ENCODE results near the gene DPM3.

The DPM3 gene

GRCh38 chr1:155174324-155175280 lies 34.3 kb upstream of the DPM3 start:
- DNase-seq (ENCODE audit: low read depth), result peak; percentile 37
- TF ChIP-seq, protein P1, sequence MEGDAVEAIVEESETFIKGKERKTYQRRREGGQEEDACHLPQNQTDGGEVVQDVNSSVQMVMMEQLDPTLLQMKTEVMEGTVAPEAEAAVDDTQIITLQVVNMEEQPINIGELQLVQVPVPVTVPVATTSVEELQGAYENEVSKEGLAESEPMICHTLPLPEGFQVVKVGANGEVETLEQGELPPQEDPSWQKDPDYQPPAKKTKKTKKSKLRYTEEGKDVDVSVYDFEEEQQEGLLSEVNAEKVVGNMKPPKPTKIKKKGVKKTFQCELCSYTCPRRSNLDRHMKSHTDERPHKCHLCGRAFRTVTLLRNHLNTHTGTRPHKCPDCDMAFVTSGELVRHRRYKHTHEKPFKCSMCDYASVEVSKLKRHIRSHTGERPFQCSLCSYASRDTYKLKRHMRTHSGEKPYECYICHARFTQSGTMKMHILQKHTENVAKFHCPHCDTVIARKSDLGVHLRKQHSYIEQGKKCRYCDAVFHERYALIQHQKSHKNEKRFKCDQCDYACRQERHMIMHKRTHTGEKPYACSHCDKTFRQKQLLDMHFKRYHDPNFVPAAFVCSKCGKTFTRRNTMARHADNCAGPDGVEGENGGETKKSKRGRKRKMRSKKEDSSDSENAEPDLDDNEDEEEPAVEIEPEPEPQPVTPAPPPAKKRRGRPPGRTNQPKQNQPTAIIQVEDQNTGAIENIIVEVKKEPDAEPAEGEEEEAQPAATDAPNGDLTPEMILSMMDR (conservative IDR thresholded peaks at IDR 0.05; ENCODE audit: low read depth, low read length), result no peak
- H3K4me3 ChIP-seq (ENCODE audit: low read depth, low read length), result peak overlapping the region; percentile 97

DNA sequence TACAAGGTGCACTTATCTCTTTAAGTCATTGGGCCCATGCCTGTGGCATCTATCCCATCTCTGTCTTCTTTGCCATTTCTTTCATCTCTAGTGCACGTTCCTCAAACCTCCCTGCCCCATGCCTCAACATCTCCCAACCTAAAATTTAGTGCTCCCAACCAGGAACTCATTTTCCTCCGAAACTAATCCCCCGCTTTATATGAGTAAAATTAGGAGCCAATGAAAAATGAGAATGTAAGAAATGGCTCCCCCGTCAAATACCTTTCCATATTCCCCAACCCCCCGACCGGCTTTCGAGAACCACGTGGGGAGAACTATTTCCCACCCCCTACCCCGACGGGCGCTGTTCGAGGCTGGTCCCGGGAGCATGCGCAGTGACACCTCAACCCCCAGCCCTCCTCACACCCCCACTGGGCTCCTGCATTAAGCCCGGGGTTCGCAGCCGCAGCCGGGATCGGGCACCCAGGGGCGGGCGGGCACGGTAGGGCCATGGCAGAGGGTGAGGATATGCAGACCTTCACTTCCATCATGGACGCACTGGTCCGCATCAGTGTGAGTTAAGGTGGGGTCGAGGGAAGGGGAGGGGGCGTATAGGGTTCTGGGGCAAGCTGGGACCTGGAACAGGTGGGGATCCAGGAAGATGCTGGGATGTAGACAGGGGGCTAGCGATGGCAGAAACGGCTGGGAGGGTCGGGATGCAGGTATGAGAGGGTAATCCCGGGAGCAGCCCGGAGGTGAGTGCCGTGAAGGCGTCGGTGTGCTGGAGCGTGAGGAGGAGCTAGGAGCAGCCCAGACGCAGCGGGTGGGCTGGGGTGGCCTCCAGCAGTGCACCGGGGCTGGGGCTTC lies 33.4 kb upstream of the DPM3 start, which contains the start of gene TRIM46:
TSS of gene TRIM46 (plus strand) at position 372 of the 846 bp plus-strand sequence. CDS start at position 490, 118 bp downstream.
- peak; percentile 59 for DNase-seq (ENCODE audit: low read depth)
- TF ChIP-seq, protein P1 (conservative IDR thresholded peaks at IDR 0.05; ENCODE audit: low read depth, low read length), result no peak
- H3K4me3 ChIP-seq (ENCODE audit: low read depth, low read length), result peak within 1 kb of the TSS; percentile 97

- DNase-seq (ENCODE audit: low read depth), result peak; percentile 98
- H3K4me3 ChIP-seq (ENCODE audit: low read depth, low read length), result peak within 1 kb of the TSS; percentile 97
- TF ChIP-seq, protein P1 (conservative IDR thresholded peaks at IDR 0.05; ENCODE audit: low read depth, low read length), result peak; percentile 96
These were observed 32.6 kb upstream of the DPM3 start, which contains the start of gene KRTCAP2 for GRCh38 chr1:155172732-155173477. Gene KRTCAP2 (minus strand): TSS chr1:155173304. CDS start chr1:155173224, 80 bp downstream.

- peak overlapping the region; percentile 97 for H3K4me3 ChIP-seq (ENCODE audit: low read depth, low read length)
- no peak for DNase-seq (ENCODE audit: low read depth)
- TF ChIP-seq, protein P1 (conservative IDR thresholded peaks at IDR 0.05; ENCODE audit: low read depth, low read length), result no peak
These were observed 31.8 kb upstream of the DPM3 start for GRCh38 chr1:155171836-155172731.

DNA sequence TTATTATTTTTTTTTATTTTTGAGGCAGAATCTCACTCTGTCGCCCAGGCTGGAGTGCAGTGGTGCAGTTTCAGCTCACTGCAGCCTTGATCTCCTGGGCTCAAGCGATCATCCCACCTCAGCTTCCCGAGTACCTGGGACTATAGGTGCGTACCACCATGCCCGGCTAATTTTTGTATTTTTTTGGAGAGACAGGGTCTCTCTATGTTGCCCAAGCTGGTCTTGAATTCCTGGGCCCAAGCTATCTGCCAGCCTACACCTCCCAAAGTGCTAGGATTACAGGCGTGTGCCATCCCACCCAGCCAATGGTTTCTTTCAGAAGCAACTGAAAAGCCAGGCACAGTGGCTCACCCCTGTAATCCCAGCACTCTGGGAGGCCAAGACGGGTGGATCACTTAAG lies 30.5 kb upstream of the DPM3 start:
- DNase-seq (ENCODE audit: low read depth), result no peak
- H3K4me3 ChIP-seq (ENCODE audit: low read depth, low read length), result no peak overlapping the region
- TF ChIP-seq, protein P1 (conservative IDR thresholded peaks at IDR 0.05; ENCODE audit: low read depth, low read length), result no peak
